Neural cell (in vitro differentiated cells): ENCODE measurements around the gene TRIM66. TPM values are rescaled to one million over a fixed set of nuclear protein-coding genes. Genes with fewer than 3 reads are reported as not detected.

Source experiments
- H2AFZ ChIP-seq: fragments of 200-600, 300-800 bp; sonication (generic), shearing (Covaris generic); 2 replicates; pipeline ENCODE4 v1.6.0; 2014; ENCODE audit warnings: low read depth, mild to moderate bottlenecking, antibody characterized with exemption, low read length, moderate library complexity
- H3F3A ChIP-seq: fragments of 200-600 bp; shearing (Covaris generic); 2 replicates; pipeline ENCODE4 v1.6.1; 2016; ENCODE audit warnings: mild to moderate bottlenecking, moderate library complexity, mixed read lengths, antibody characterized with exemption, low read length; ENCODE audit not compliant: insufficient read depth, poor library complexity, severe bottlenecking
- H3K27ac ChIP-seq: fragments of 200-600, 300-800 bp; sonication (generic), shearing (Covaris generic); 2 replicates; pipeline ENCODE4 v1.5.1; 2014; ENCODE audit warnings: mild to moderate bottlenecking, low read length, moderate library complexity
- H3K27me3 ChIP-seq: fragments of 300-800, 200-600 bp; sonication (generic), shearing (Covaris generic); 2 replicates; pipeline ENCODE4 v1.6.0; 2014; ENCODE audit warnings: mild to moderate bottlenecking, low read depth, low read length, moderate library complexity; ENCODE audit not compliant: insufficient read depth
- H3K36me3 ChIP-seq: fragments of 300-800, 200-600 bp; sonication (generic), shearing (Covaris generic); 2 replicates; pipeline ENCODE4 v1.5.1; 2014; ENCODE audit warnings: mild to moderate bottlenecking, antibody characterized with exemption, low read length, moderate library complexity; ENCODE audit not compliant: insufficient read depth
- H3K4me2 ChIP-seq: fragments of 300-800, 200-600 bp; sonication (generic), shearing (Covaris generic); 2 replicates; pipeline ENCODE4 v1.6.0; 2014; ENCODE audit warnings: mild to moderate bottlenecking, low read length
- H3K4me3 ChIP-seq: fragments of 300-800, 200-600 bp; sonication (generic), shearing (Covaris generic); 2 replicates; pipeline ENCODE4 v1.5.1; 2014; ENCODE audit warnings: mild to moderate bottlenecking, low read length, moderate library complexity
- H3K79me2 ChIP-seq: fragments of 200-600 bp; shearing (Covaris generic); replicated peaks from 2 replicates; pipeline ENCODE4 v1.6.0; 2014; ENCODE audit warnings: mild to moderate bottlenecking, low read length, moderate library complexity; ENCODE audit not compliant: insufficient read depth
- H3K9ac ChIP-seq: fragments of 300-800, 200-600 bp; sonication (generic), shearing (Covaris generic); 2 replicates; pipeline ENCODE4 v1.6.1; 2016; ENCODE audit warnings: mild to moderate bottlenecking, low read length, mixed read lengths
- H3K9me2 ChIP-seq: fragments of 200-600 bp; shearing (Covaris generic); 2 replicates; pipeline ENCODE4 v1.6.1; 2016; ENCODE audit warnings: mild to moderate bottlenecking, low read length, mixed read lengths; ENCODE audit not compliant: insufficient read depth
- H3K9me3 ChIP-seq: fragments of 200-600, 300-800 bp; sonication (generic), shearing (Covaris generic); 2 replicates; pipeline ENCODE4 v1.6.1; 2016; ENCODE audit warnings: mild to moderate bottlenecking, mixed run types, low read length, moderate library complexity, mixed read lengths
- H4K20me1 ChIP-seq: fragments of 200-600 bp; shearing (Covaris generic); 2 replicates; pipeline ENCODE4 v1.6.1; 2016; ENCODE audit warnings: mild to moderate bottlenecking, mixed run types; ENCODE audit not compliant: insufficient read depth
- EP300 ChIP-seq: fragments of 450-650 bp; conservative IDR thresholded peaks from 2 replicates; pipeline ENCODE4 v1.6.1; 2014; ENCODE audit warnings: antibody characterized with exemption, mild to moderate bottlenecking, moderate library complexity; ENCODE audit not compliant: poor library complexity, severe bottlenecking
- EZH2 ChIP-seq: fragments of 200-600, 300-800 bp; shearing (Covaris generic), sonication (generic); IDR thresholded peaks from 2 replicates; pipeline ENCODE4 v1.6.1; 2014; ENCODE audit warnings: antibody characterized with exemption, low read length, borderline replicate concordance, mild to moderate bottlenecking; ENCODE audit not compliant: insufficient read depth, poor library complexity, severe bottlenecking
- MXI1 ChIP-seq: fragments of 450-650 bp; conservative IDR thresholded peaks from 2 replicates; pipeline ENCODE4 v1.6.1; 2014; ENCODE audit warnings: antibody characterized with exemption, mild to moderate bottlenecking; ENCODE audit not compliant: poor library complexity, severe bottlenecking
- POLR2AphosphoS5 ChIP-seq: IDR thresholded peaks from 2 replicates; pipeline ENCODE4 v1.6.1; 2012
- RAD21 ChIP-seq: fragments of 450-650 bp; conservative IDR thresholded peaks from 2 replicates; pipeline ENCODE4 v1.6.1; 2014; ENCODE audit warnings: antibody characterized with exemption, mild to moderate bottlenecking, moderate library complexity
- REST ChIP-seq: IDR thresholded peaks from 2 replicates; pipeline ENCODE4 v1.6.1; 2012; ENCODE audit warnings: borderline replicate concordance
- SMC3 ChIP-seq: fragments of 450-650 bp; conservative IDR thresholded peaks from 2 replicates; pipeline ENCODE4 v1.6.1; 2014; ENCODE audit warnings: antibody characterized with exemption, mild to moderate bottlenecking, moderate library complexity; ENCODE audit not compliant: poor library complexity
- TAF1 ChIP-seq: IDR thresholded peaks from 2 replicates; pipeline ENCODE4 v1.6.1; 2012; ENCODE audit warnings: low read depth
- polyA plus RNA-seq: library from polyadenylated mRNA; depleted of rRNA; stranded (reverse); fragments of >200 nt; gene quantifications from 2 replicates; pipeline ENCODE4 v1.2.3, GENCODE V29; 2014
- TF ChIP-seq, protein P1 (sequence below): fragments of 450-650 bp; IDR thresholded peaks from 2 replicates; pipeline ENCODE4 v1.5.1; 2014; ENCODE audit warnings: antibody characterized with exemption, mild to moderate bottlenecking, moderate library complexity; ENCODE audit not compliant: poor library complexity, severe bottlenecking

TRIM66 gene
- polyA plus RNA-seq, 1 donor from 2014 or later: 0.82 TPM

DNA sequence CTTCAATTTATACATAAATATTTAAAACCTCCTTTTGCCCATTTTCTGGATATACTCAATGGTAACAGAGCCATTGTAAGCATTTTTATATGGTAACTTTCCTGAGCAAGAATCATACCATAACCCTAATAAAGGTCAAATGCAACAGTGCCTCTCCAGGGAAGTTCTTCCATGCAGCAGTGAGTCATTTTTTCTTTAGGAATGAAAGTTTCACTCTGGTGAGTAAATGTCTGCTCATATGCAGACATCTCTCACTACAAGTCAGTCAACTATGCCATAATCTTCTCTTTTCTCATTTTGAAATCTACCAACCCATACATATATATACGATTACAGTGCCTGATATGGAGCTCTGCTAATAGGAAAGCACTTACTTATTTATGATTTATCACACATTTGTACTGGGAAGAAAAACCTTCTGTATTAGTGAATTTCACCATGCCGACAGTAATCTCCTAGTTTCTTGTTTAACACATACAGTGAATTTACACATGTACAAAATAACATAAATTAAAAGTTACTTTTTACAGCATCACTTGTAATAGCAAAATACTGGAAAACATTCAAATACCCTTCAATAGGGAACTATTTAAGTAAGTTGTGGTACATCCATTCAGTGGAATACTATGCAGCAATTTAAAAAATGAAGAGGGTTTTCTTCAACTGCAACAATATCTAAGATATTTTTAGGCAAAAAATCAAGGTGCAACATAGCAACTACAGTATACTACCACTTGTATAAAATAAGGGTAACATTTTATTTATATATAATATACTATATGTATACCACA, 104.5 kb downstream of the TRIM66 start:
- Histone ChIP-seq H3K79me2 (peaks cover 4% of the 10 kb centered on the region), H3K9me2 (no peaks in the 10 kb centered on the region), H3K27ac (no peak overlapping the region), H3K4me3 (no peak overlapping the region), H3K9ac (no peak overlapping the region), H3K4me2 (no peak overlapping the region), H3F3A (no peaks in the 10 kb centered on the region), H3K27me3 (no peaks in the 10 kb centered on the region), H2AFZ (no peak overlapping the region), H4K20me1 (no peaks in the 10 kb centered on the region), H3K36me3 (no peaks in the 10 kb centered on the region), H3K9me3 (no peaks in the 10 kb centered on the region)
- no peak for TF ChIP-seq SMC3
- no peak for TF ChIP-seq REST
- TF ChIP-seq MXI1: no peak
- TF ChIP-seq RAD21: no peak
- TF ChIP-seq POLR2AphosphoS5: no peak
- no peak for TF ChIP-seq EZH2
- TF ChIP-seq, protein P1, sequence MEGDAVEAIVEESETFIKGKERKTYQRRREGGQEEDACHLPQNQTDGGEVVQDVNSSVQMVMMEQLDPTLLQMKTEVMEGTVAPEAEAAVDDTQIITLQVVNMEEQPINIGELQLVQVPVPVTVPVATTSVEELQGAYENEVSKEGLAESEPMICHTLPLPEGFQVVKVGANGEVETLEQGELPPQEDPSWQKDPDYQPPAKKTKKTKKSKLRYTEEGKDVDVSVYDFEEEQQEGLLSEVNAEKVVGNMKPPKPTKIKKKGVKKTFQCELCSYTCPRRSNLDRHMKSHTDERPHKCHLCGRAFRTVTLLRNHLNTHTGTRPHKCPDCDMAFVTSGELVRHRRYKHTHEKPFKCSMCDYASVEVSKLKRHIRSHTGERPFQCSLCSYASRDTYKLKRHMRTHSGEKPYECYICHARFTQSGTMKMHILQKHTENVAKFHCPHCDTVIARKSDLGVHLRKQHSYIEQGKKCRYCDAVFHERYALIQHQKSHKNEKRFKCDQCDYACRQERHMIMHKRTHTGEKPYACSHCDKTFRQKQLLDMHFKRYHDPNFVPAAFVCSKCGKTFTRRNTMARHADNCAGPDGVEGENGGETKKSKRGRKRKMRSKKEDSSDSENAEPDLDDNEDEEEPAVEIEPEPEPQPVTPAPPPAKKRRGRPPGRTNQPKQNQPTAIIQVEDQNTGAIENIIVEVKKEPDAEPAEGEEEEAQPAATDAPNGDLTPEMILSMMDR: no peak
- TF ChIP-seq TAF1: no peak
- no peak for TF ChIP-seq EP300

DNA sequence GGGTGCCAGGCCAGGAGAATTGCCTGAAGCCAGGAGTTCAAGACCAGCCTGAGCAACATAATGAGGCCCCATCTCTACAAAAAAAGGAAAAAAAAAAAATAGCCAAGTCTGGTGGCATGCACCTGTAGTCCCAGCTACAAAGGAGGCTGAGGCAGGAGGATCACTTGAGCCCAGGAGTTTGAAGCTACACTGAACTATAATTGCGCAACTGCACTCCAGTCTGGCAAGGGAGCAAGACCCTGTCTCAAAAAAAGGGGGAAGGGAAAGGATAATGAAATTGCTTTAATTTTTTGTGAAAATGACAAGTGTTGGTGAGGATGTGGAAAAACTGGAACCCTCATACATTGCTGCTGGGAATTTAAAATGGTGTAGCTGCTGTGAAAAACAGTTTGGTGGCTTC, 107.7 kb downstream of the TRIM66 start:
- no peak overlapping the region for H3K4me3 ChIP-seq
- no peaks in the 10 kb centered on the region for H3K9me2 ChIP-seq
- H3K9me3 ChIP-seq: no peaks in the 10 kb centered on the region
- no peak overlapping the region for H3K9ac ChIP-seq
- H3K79me2 ChIP-seq: no peaks in the 10 kb centered on the region
- no peaks in the 10 kb centered on the region for H3K27me3 ChIP-seq
- no peak for TF ChIP-seq RAD21
- no peak for TF ChIP-seq POLR2AphosphoS5
- no peak for TF ChIP-seq SMC3
- TF ChIP-seq MXI1: no peak
- no peak for TF ChIP-seq EP300
- TF ChIP-seq REST: no peak
- TF ChIP-seq, protein P1: no peak
- TF ChIP-seq EZH2: no peak
- no peak for TF ChIP-seq TAF1
- no peak overlapping the region for H3K4me2 ChIP-seq
- H4K20me1 ChIP-seq: no peaks in the 10 kb centered on the region
- H3K27ac ChIP-seq: no peak overlapping the region
- H3F3A ChIP-seq: no peaks in the 10 kb centered on the region
- no peak overlapping the region for H2AFZ ChIP-seq
- H3K36me3 ChIP-seq: no peaks in the 10 kb centered on the region
